Measurements from ENCODE around the gene SOHLH1. TPM values are rescaled to one million over a fixed set of nuclear protein-coding genes. Genes with fewer than 3 reads are reported as not detected.

The SOHLH1 gene
- total RNA-seq, 1 donor from 2014 or later: not detected

- no peak overlapping the region for H3K27ac Mint-ChIP-seq
- no peaks in the 10 kb centered on the region for H3K9me3 Mint-ChIP-seq
- H3K4me3 Mint-ChIP-seq: no peak overlapping the region
- no peak for DNase-seq (ENCODE audit: low spot score)
- no peaks in the 10 kb centered on the region for H3K36me3 Mint-ChIP-seq (ENCODE audit: low read depth)
- no peaks in the 10 kb centered on the region for H3K27me3 Mint-ChIP-seq (ENCODE audit: insufficient read depth)
- intact Hi-C loops (cut with micrococcal nuclease): no loop called here
- no peaks in the 10 kb centered on the region for H3K4me1 Mint-ChIP-seq (ENCODE audit: low read depth)
Measured at GRCh38 chr9:135694414-135694813, 4.9 kb downstream of the SOHLH1 start.

DNA sequence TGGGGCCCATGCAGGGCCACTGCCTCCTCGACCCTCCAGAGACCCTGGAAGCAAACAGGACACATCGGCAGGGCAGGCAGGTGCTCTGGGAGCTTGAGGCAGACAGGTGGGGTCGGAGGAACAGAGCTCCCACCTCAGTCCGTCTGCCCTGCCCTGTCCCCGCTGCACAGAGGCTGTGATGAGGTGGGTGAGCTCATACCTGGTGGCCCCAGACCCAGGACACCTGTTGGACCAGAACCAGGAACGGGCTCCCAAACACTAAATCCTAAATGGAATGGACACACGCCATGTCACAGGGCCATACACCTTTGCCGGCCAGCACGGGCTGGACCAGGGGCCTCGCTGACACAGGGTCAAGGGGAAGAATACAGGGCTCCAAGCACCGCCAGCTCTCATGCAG lies 5.5 kb downstream of the SOHLH1 start:
- no peaks in the 10 kb centered on the region for H3K27me3 Mint-ChIP-seq (ENCODE audit: insufficient read depth)
- no peak for DNase-seq (ENCODE audit: low spot score)
- H3K9me3 Mint-ChIP-seq: no peaks in the 10 kb centered on the region
- no peak overlapping the region for H3K4me3 Mint-ChIP-seq
- no peaks in the 10 kb centered on the region for H3K36me3 Mint-ChIP-seq (ENCODE audit: low read depth)
- H3K27ac Mint-ChIP-seq: no peak overlapping the region
- intact Hi-C loops (cut with micrococcal nuclease): no loop called here
- no peaks in the 10 kb centered on the region for H3K4me1 Mint-ChIP-seq (ENCODE audit: low read depth)

DNA sequence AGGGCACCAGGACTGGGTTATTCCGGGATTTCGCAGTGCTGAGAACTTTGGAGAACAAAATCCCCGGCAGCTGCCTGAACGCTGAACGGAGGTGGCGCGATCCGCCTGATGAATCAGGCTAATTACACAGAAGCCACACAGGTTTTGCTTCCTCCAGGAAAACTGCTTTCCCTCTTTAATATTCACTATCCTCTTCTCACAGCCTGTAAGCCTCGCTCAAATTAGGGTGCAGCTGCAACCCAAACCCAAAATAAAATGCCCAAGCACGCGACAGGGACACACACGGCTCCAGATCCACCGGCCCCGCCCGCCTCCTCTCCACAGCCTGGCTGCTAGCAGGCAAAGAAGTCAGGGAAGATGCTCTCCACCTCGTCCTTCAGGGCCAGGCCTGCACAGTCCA lies 6.0 kb downstream of the SOHLH1 start:
- no peak overlapping the region for H3K4me3 Mint-ChIP-seq
- no peaks in the 10 kb centered on the region for H3K36me3 Mint-ChIP-seq (ENCODE audit: low read depth)
- no peak for DNase-seq (ENCODE audit: low spot score)
- no peaks in the 10 kb centered on the region for H3K4me1 Mint-ChIP-seq (ENCODE audit: low read depth)
- intact Hi-C loops (cut with micrococcal nuclease): no loop called here
- H3K27ac Mint-ChIP-seq: no peak overlapping the region
- no peaks in the 10 kb centered on the region for H3K27me3 Mint-ChIP-seq (ENCODE audit: insufficient read depth)
- H3K9me3 Mint-ChIP-seq: no peaks in the 10 kb centered on the region

DNA sequence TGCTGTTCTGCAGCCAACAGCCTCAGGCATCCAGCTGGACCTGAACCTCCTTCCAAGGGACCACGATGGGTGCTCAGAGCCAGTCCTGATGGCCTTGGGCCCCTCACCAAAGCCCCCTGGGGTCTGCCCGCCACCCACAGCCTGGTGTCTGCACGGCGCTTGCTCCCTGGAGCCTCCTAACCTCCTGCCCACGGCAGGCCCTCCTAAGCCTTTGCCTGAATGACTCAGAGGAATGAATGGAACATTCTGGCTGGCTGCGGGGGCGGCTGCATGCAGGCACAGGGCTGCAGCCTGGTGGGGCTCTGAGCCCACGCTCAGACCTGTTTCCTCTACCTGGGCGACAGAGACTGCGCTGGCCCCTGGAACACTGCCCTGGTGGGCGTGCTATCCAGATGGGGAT lies 6.9 kb downstream of the SOHLH1 start:
- Mint-ChIP-seq H3K4me1 (ENCODE audit: low read depth) (no peaks in the 10 kb centered on the region), H3K36me3 (ENCODE audit: low read depth) (no peaks in the 10 kb centered on the region), H3K9me3 (no peaks in the 10 kb centered on the region), H3K4me3 (no peak overlapping the region), H3K27me3 (ENCODE audit: insufficient read depth) (no peaks in the 10 kb centered on the region), H3K27ac (no peak overlapping the region)
- DNase-seq (ENCODE audit: low spot score): no peak
- intact Hi-C loops (cut with micrococcal nuclease): no loop called here

DNA sequence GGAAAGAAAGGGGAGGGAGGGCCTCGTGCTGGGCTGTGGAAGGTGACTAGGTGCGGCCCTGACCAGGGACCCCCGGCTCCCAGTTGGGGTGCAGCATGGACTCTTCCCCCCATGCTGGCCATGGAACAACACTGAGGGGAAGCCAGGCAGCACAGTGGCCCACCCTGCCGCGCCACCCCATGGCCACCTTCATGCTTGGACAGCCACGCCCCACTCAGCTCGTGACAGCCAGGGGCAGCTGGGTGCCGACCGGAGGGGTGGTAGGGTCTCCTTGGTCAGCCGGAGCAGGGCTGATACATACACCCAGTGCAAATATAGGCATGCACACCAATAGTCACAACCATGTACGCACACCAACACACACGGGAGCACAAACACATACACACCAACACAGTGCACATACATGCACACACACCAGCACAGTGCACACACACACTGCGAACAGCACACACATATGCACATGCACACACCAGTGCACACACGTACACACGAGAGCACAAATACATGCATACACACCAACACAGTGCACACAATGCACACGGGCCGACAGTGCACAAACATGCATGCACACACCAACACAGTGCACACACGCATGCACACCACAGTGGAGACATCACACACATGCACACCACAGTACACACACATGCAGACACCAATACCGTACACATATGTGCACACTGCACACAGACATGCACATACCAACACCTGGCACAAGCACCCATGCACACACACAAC lies 8.3 kb downstream of the SOHLH1 start:
- H3K36me3 Mint-ChIP-seq (ENCODE audit: low read depth): no peaks in the 10 kb centered on the region
- no peak for DNase-seq (ENCODE audit: low spot score)

GRCh38 chr9:135689011-135689410 lies 10.3 kb downstream of the SOHLH1 start:
- H3K27ac Mint-ChIP-seq: no peak overlapping the region
- H3K9me3 Mint-ChIP-seq: no peaks in the 10 kb centered on the region
- no peaks in the 10 kb centered on the region for H3K36me3 Mint-ChIP-seq (ENCODE audit: low read depth)
- DNase-seq (ENCODE audit: low spot score): no peak
- no peaks in the 10 kb centered on the region for H3K27me3 Mint-ChIP-seq (ENCODE audit: insufficient read depth)
- no peaks in the 10 kb centered on the region for H3K4me1 Mint-ChIP-seq (ENCODE audit: low read depth)
- H3K4me3 Mint-ChIP-seq: no peak overlapping the region
- intact Hi-C loops (cut with micrococcal nuclease): no loop called here

More for the DNA sequence above, 8.3 kb downstream of the SOHLH1 start:
- H3K9me3 Mint-ChIP-seq: no peaks in the 10 kb centered on the region
- no peaks in the 10 kb centered on the region for H3K27me3 Mint-ChIP-seq (ENCODE audit: insufficient read depth)
- no peaks in the 10 kb centered on the region for H3K4me1 Mint-ChIP-seq (ENCODE audit: low read depth)
- H3K27ac Mint-ChIP-seq: no peak overlapping the region
- intact Hi-C loops (cut with micrococcal nuclease): no loop called here
- H3K4me3 Mint-ChIP-seq: no peak overlapping the region

DNA sequence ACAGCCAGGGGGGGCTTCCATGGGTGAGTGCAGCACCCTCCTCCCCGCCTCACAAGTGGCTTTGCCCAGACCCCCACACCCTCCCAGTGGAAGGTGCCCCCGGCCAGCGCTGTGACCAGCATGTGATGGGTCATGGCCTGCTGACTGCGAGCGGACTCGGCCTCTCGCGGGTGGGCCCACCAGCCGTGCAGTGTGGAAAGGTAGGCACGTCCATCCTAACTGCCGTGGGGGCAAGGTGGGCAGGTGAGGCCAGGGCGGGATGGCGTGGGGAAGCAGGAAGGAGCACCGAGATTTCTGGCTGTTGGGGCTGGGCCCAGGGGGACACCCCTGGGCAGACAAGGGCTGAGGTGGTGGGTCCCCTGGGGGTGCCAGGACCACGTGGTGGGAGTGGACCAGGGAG lies 12.1 kb downstream of the SOHLH1 start:
- no peak overlapping the region for H3K4me3 Mint-ChIP-seq
- no peaks in the 10 kb centered on the region for H3K27me3 Mint-ChIP-seq (ENCODE audit: insufficient read depth)
- no peaks in the 10 kb centered on the region for H3K4me1 Mint-ChIP-seq (ENCODE audit: low read depth)
- no peak overlapping the region for H3K27ac Mint-ChIP-seq
- intact Hi-C loops (cut with micrococcal nuclease): no loop called here
- no peaks in the 10 kb centered on the region for H3K9me3 Mint-ChIP-seq
- no peaks in the 10 kb centered on the region for H3K36me3 Mint-ChIP-seq (ENCODE audit: low read depth)
- no peak for DNase-seq (ENCODE audit: low spot score)

GRCh38 chr9:135684691-135685090 lies 14.6 kb downstream of the SOHLH1 start:
- no peaks in the 10 kb centered on the region for H3K9me3 Mint-ChIP-seq
- H3K4me3 Mint-ChIP-seq: no peak overlapping the region
- no peaks in the 10 kb centered on the region for H3K36me3 Mint-ChIP-seq (ENCODE audit: low read depth)
- no peak for DNase-seq (ENCODE audit: low spot score)
- no peaks in the 10 kb centered on the region for H3K27me3 Mint-ChIP-seq (ENCODE audit: insufficient read depth)
- intact Hi-C loops (cut with micrococcal nuclease): no loop called here
- H3K4me1 Mint-ChIP-seq (ENCODE audit: low read depth): no peaks in the 10 kb centered on the region
- H3K27ac Mint-ChIP-seq: no peak overlapping the region

GRCh38 chr9:135683401-135684034 lies 15.8 kb downstream of the SOHLH1 start:
- Mint-ChIP-seq H3K4me3 (no peak overlapping the region), H3K27ac (no peak overlapping the region), H3K27me3 (ENCODE audit: insufficient read depth) (no peaks in the 10 kb centered on the region), H3K36me3 (ENCODE audit: low read depth) (no peaks in the 10 kb centered on the region), H3K4me1 (ENCODE audit: low read depth) (no peaks in the 10 kb centered on the region), H3K9me3 (no peaks in the 10 kb centered on the region)
- no peak for DNase-seq (ENCODE audit: low spot score)
- intact Hi-C loops (cut with micrococcal nuclease): no loop called here

GRCh38 chr9:135681161-135681560 lies 18.1 kb downstream of the SOHLH1 start:
- intact Hi-C loops (cut with micrococcal nuclease): no loop called here
- DNase-seq (ENCODE audit: low spot score): no peak
- H3K9me3 Mint-ChIP-seq: no peaks in the 10 kb centered on the region
- no peaks in the 10 kb centered on the region for H3K4me1 Mint-ChIP-seq (ENCODE audit: low read depth)
- no peaks in the 10 kb centered on the region for H3K36me3 Mint-ChIP-seq (ENCODE audit: low read depth)
- no peak overlapping the region for H3K27ac Mint-ChIP-seq
- no peaks in the 10 kb centered on the region for H3K27me3 Mint-ChIP-seq (ENCODE audit: insufficient read depth)
- no peak overlapping the region for H3K4me3 Mint-ChIP-seq

- no peaks in the 10 kb centered on the region for H3K4me1 Mint-ChIP-seq (ENCODE audit: low read depth)
- no peaks in the 10 kb centered on the region for H3K27me3 Mint-ChIP-seq (ENCODE audit: insufficient read depth)
- no peak overlapping the region for H3K27ac Mint-ChIP-seq
- intact Hi-C loops (cut with micrococcal nuclease): no loop called here
- H3K9me3 Mint-ChIP-seq: no peaks in the 10 kb centered on the region
- no peak overlapping the region for H3K4me3 Mint-ChIP-seq
- DNase-seq (ENCODE audit: low spot score): no peak
- H3K36me3 Mint-ChIP-seq (ENCODE audit: low read depth): no peaks in the 10 kb centered on the region
Measured at GRCh38 chr9:135680056-135680455, 19.2 kb downstream of the SOHLH1 start.

GRCh38 chr9:135678236-135679017 lies 20.9 kb downstream of the SOHLH1 start:
- intact Hi-C loops (cut with micrococcal nuclease): no loop called here
- H3K27me3 Mint-ChIP-seq (ENCODE audit: insufficient read depth): no peaks in the 10 kb centered on the region
- H3K36me3 Mint-ChIP-seq (ENCODE audit: low read depth): no peaks in the 10 kb centered on the region
- H3K27ac Mint-ChIP-seq: no peak overlapping the region
- no peaks in the 10 kb centered on the region for H3K9me3 Mint-ChIP-seq
- H3K4me1 Mint-ChIP-seq (ENCODE audit: low read depth): no peaks in the 10 kb centered on the region
- H3K4me3 Mint-ChIP-seq: no peak overlapping the region
- DNase-seq (ENCODE audit: low spot score): no peak

- no peaks in the 10 kb centered on the region for H3K27me3 Mint-ChIP-seq (ENCODE audit: insufficient read depth)
- H3K9me3 Mint-ChIP-seq: no peaks in the 10 kb centered on the region
- no peaks in the 10 kb centered on the region for H3K4me1 Mint-ChIP-seq (ENCODE audit: low read depth)
- no peak overlapping the region for H3K4me3 Mint-ChIP-seq
- DNase-seq (ENCODE audit: low spot score): no peak
- intact Hi-C loops (cut with micrococcal nuclease): no loop called here
- H3K27ac Mint-ChIP-seq: no peak overlapping the region
- no peaks in the 10 kb centered on the region for H3K36me3 Mint-ChIP-seq (ENCODE audit: low read depth)
Measured at GRCh38 chr9:135677641-135678168, 21.6 kb downstream of the SOHLH1 start.

Measured in activated T-helper 1 cell treated with anti-CD3 and anti-CD28 coated beads, Interleukin-12 subunit alpha, Interleukin-12 subunit beta, Interleukin-2, Interleukin-4 antibody, amounts not matched to agents 30 ng/mL and 10 ng/mL and 1 ng/mL, durations not matched to agents 14 hours and 24 hours and 36 hours (primary cell).